NCI-H2196 treated with DMSO at 0.1 percent for 48 hours (cell line): ENCODE measurements around the gene MAGEB16.

ENCODE experiments used
- DNase-seq: peaks from one replicate; lab custom pipeline; 2025; ENCODE audit not compliant: unreplicated experiment; lab: John Stamatoyannopoulos, UW

MAGEB16 gene

GRCh38 chrX:35798042-35798441 is at the start of gene MAGEB16:
Gene MAGEB16, plus strand, starts transcription at chrX:35798342. Its CDS starts 3,855 bp downstream, at chrX:35802197.
- DNase-seq: no peak

GRCh38 chrX:35773958-35774564 is 24.1 kb upstream of the MAGEB16 start:
- DNase-seq: no peak

DNA sequence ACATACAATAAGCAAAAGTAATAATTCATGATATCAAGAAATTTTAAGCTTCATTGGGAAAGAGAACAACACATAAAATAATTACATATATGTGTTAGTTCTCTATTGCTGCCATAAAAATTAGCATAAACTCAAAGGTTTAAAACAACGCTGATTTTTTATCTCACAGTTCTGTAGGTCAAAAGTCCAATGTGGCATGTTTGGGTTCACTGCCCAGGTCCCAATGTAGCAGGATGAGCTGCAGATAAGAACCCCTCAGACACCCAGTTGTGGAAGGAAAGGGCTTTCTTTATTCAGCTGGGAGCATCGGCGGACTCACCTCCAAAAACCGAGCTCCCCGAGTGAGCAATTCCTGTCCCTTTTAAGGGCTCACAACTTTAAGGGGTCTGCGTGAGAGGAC is 13.1 kb upstream of the MAGEB16 start:
- no peak for DNase-seq

GRCh38 chrX:35786271-35786670 is 11.9 kb upstream of the MAGEB16 start:
- DNase-seq: no peak

GRCh38 chrX:35787867-35788266 is 10.3 kb upstream of the MAGEB16 start:
- no peak for DNase-seq

- DNase-seq: no peak
Observed at GRCh38 chrX:35800474-35800873, 2.3 kb downstream of the MAGEB16 start.

- DNase-seq: no peak
Observed at GRCh38 chrX:35809781-35810180, 11.6 kb downstream of the MAGEB16 start.

DNA sequence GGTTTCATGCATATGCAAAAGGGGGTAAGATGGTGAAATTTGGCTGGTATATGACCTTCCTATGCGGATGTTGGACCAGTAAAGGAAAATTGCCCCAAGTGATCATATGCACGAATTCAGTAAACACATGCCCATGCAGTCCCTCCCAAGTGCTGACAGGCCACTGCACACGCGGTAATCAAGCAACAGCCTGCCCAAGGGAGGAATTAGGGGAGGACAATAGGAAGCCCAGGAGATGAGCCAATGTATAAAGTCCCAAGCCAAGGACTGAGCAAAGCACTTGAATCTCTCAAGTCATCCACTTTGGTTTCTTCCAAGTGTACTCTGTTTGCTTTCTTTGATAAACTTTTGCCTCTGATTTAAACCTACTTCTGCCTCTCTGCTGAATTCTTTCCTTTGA is 21.1 kb downstream of the MAGEB16 start:
- no peak for DNase-seq

DNA sequence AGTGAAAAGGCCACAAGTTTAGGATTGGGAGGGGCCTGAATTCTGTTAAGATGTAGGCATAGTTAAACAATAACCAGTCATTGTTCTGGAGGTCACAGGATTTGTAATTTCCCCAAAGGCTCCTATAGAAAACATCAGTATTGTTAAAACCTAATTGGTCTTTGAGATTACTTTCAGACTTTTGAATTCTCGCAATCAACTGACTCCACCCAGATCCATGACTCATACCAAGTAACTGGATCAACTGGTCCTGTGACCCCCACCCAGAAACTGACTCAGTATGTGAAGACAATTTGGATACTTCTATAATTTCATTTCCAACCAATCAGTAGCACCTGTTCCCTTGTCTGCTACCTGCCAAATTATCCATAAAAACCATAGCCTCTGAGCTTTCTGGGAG is 28.4 kb downstream of the MAGEB16 start:
- no peak for DNase-seq

- no peak for DNase-seq
Observed at GRCh38 chrX:35829501-35829900, 31.4 kb downstream of the MAGEB16 start.

DNA sequence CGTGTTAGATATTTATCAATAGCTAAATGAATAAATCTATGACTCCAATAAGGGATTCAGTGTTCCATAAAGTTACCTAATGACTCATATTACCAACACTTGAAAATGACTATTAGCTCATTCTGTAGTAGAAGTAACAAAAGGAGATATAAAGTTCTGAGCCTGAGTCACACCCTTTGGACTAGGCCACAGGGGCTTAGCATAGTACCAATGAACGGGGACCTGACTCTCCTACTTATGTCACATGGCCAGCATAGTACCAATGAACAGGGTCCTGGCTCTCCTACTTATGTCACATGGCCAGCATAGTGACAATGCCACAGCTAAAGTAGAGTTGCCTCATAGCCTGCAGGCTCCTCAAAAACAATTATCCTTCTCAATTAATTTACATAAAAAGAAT is 43.7 kb downstream of the MAGEB16 start:
- DNase-seq: no peak

DNA sequence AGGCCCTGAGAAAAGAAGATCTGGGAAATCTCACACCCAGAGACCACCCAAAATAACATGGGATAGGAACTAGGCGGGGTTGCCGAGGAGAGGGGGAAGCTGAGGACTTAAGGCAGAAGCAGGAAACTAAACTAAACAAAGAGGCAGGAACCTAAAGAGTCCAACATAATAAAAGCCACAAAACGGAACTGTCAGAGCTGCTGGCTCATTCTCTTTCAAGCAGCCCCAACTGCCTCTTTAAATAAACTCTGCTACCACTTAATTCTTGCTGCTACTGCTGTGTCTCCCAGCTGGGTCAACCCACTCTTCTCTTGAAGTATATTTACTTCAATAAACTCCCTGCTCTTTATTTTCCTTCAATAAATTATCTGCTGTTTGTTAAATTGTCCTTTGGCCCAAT is 44.5 kb downstream of the MAGEB16 start:
- no peak for DNase-seq

DNA sequence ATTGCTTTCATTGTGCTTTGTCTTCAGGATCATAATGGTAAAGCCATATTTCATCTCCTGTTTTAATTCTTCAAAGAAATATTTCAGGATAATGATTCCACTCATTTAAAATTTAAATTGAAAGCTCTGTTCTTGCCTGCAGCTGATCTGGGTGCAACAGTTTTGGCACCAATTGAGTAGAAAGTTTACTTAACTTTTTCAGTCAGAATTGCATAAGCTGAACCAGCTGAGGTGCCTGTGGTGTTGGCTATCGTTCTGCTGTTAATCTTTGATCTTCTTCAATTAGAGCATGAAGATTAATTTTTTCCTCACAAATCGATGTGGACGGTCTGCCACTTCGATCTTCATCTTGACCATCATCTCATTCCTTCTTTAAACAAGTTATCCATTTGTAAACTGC is 49.6 kb downstream of the MAGEB16 start:
- DNase-seq: no peak
